Astrocyte (in vitro differentiated cells and primary cell): ENCODE measurements around the gene GLO1. TPM values are rescaled to one million over a fixed set of nuclear protein-coding genes. Genes with fewer than 3 reads are reported as not detected.

Experiments
- DNase-seq: peaks from one replicate; pipeline ENCODE4 v3.0.0-alpha.2; 2010; ENCODE audit warnings: low read depth
- FAIRE-seq: peaks from 2 replicates; lab custom pipeline; 2011; peaks lifted over from hg19 to GRCh38; lab: Jason Lieb, UNC
- H2AFZ ChIP-seq: 2 replicates; pipeline ENCODE4 v1.6.0; 2012; ENCODE audit warnings: low read depth, low read length, inconsistent platforms
- H3K27ac ChIP-seq: 2 replicates; pipeline ENCODE4 v1.5.1; 2011; ENCODE audit warnings: low read depth, low read length, inconsistent platforms
- H3K27me3 ChIP-seq: 2 replicates; pipeline ENCODE4 v1.6.0; 2011; ENCODE audit warnings: low read length, inconsistent platforms; ENCODE audit not compliant: insufficient read depth
- H3K36me3 ChIP-seq: 2 replicates; pipeline ENCODE4 v1.5.1; 2011; ENCODE audit warnings: low read length, inconsistent platforms; ENCODE audit not compliant: insufficient read depth
- H3K4me1 ChIP-seq: 2 replicates; pipeline ENCODE4 v1.5.1; 2011; ENCODE audit warnings: low read length, inconsistent platforms; ENCODE audit not compliant: insufficient read depth
- H3K4me2 ChIP-seq: 2 replicates; pipeline ENCODE4 v1.6.0; 2012; ENCODE audit warnings: low read length, inconsistent platforms
- H3K4me3 ChIP-seq: 2 replicates; pipeline ENCODE4 v1.5.1; 2011; ENCODE audit warnings: low read depth, mild to moderate bottlenecking, low read length, inconsistent platforms; ENCODE audit not compliant: insufficient read depth
- H3K79me2 ChIP-seq: 2 replicates; pipeline ENCODE4 v1.6.0; 2012; ENCODE audit warnings: mild to moderate bottlenecking, low read length, inconsistent platforms; ENCODE audit not compliant: insufficient read depth
- H3K9ac ChIP-seq: 2 replicates; pipeline ENCODE4 v1.6.0; 2012; ENCODE audit warnings: mild to moderate bottlenecking, low read length, inconsistent platforms
- H3K9me3 ChIP-seq: 2 replicates; pipeline ENCODE4 v1.5.1; 2012; ENCODE audit warnings: low read depth, mild to moderate bottlenecking, low read length, inconsistent platforms; ENCODE audit not compliant: insufficient read depth
- H4K20me1 ChIP-seq: 2 replicates; pipeline ENCODE4 v1.6.0; 2012; ENCODE audit warnings: low read length, inconsistent platforms; ENCODE audit not compliant: insufficient read depth
- H3K27ac Mint-ChIP-seq: one replicate; pipeline ENCODE4 v1.8.0; 2021; ENCODE audit warnings: mild to moderate bottlenecking, mixed read lengths; ENCODE audit not compliant: unreplicated experiment
- H3K27me3 Mint-ChIP-seq: one replicate; pipeline ENCODE4 v1.8.0; 2021; ENCODE audit warnings: low read depth, mixed read lengths; ENCODE audit not compliant: unreplicated experiment
- H3K36me3 Mint-ChIP-seq: one replicate; pipeline ENCODE4 v1.8.0; 2021; ENCODE audit warnings: low read depth, mixed read lengths; ENCODE audit not compliant: unreplicated experiment
- H3K4me1 Mint-ChIP-seq: one replicate; pipeline ENCODE4 v1.8.0; 2021; ENCODE audit warnings: low read depth, mixed read lengths; ENCODE audit not compliant: unreplicated experiment
- H3K4me3 Mint-ChIP-seq: one replicate; pipeline ENCODE4 v1.8.0; 2021; ENCODE audit warnings: mild to moderate bottlenecking, moderate library complexity, mixed read lengths; ENCODE audit not compliant: unreplicated experiment
- H3K9me3 Mint-ChIP-seq: one replicate; pipeline ENCODE4 v1.8.0; 2021; ENCODE audit warnings: mild to moderate bottlenecking, mixed read lengths; ENCODE audit not compliant: unreplicated experiment
- EZH2 ChIP-seq: IDR thresholded peaks from 2 replicates; pipeline ENCODE4 v1.6.1; 2012; ENCODE audit warnings: mild to moderate bottlenecking, low read length, inconsistent platforms; ENCODE audit not compliant: insufficient read depth
- total RNA-seq: library from RNA; stranded (reverse); gene quantifications from 2 replicates; pipeline ENCODE4 v1.2.1, GENCODE V29; 2021
- TF ChIP-seq, protein P1 (sequence below): IDR thresholded peaks from 2 replicates; pipeline ENCODE4 v1.5.1; 2011; ENCODE audit warnings: low read depth, mild to moderate bottlenecking, inconsistent platforms, low read length, moderate library complexity; ENCODE audit not compliant: insufficient read depth

Gene GLO1
- total RNA-seq, 1 donor from 2014 or later = 172 TPM

DNA sequence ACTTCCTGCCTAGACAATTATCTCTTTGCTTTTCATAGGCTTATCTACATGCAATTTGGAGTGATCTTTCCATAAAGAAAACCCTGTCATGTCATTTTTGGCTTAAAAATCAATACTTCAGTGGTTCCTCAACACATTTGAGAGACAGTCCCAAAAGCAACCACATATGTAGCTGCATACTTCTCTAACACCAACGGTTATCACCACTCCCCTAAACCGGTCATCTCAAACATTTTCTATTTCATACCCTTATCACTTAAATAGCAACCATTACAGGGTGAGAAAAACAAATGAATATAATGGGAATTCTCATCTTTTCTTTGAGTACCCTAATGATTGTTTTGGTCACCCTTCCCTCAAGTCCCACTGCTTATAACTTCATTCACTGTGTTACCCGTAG is 5.1 kb downstream of the GLO1 start:
- H3K27me3 Mint-ChIP-seq = no peaks in the 10 kb centered on the region
- Histone ChIP-seq H3K27ac (no peak overlapping the region), H3K36me3 (no peaks in the 10 kb centered on the region), H3K9me3 (peaks cover 3% of the 10 kb centered on the region), H3K4me3 (no peak overlapping the region), H3K79me2 (peaks cover 86% of the 10 kb centered on the region), H3K27me3 (no peaks in the 10 kb centered on the region), H3K4me2 (no peak overlapping the region), H3K4me1 (peaks cover 5% of the 10 kb centered on the region), H4K20me1 (peaks cover 50% of the 10 kb centered on the region), H2AFZ (no peak overlapping the region), H3K9ac (no peak overlapping the region)
- H3K9me3 Mint-ChIP-seq = peaks cover 9% of the 10 kb centered on the region
- no peak overlapping the region for H3K27ac Mint-ChIP-seq
- H3K4me1 Mint-ChIP-seq = no peaks in the 10 kb centered on the region
- FAIRE-seq (no peak), DNase-seq (no peak)
- TF ChIP-seq, protein P1, sequence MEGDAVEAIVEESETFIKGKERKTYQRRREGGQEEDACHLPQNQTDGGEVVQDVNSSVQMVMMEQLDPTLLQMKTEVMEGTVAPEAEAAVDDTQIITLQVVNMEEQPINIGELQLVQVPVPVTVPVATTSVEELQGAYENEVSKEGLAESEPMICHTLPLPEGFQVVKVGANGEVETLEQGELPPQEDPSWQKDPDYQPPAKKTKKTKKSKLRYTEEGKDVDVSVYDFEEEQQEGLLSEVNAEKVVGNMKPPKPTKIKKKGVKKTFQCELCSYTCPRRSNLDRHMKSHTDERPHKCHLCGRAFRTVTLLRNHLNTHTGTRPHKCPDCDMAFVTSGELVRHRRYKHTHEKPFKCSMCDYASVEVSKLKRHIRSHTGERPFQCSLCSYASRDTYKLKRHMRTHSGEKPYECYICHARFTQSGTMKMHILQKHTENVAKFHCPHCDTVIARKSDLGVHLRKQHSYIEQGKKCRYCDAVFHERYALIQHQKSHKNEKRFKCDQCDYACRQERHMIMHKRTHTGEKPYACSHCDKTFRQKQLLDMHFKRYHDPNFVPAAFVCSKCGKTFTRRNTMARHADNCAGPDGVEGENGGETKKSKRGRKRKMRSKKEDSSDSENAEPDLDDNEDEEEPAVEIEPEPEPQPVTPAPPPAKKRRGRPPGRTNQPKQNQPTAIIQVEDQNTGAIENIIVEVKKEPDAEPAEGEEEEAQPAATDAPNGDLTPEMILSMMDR = no peak
- no peak for TF ChIP-seq EZH2
- H3K4me3 Mint-ChIP-seq = no peak overlapping the region
- peaks cover 18% of the 10 kb centered on the region for H3K36me3 Mint-ChIP-seq

DNA sequence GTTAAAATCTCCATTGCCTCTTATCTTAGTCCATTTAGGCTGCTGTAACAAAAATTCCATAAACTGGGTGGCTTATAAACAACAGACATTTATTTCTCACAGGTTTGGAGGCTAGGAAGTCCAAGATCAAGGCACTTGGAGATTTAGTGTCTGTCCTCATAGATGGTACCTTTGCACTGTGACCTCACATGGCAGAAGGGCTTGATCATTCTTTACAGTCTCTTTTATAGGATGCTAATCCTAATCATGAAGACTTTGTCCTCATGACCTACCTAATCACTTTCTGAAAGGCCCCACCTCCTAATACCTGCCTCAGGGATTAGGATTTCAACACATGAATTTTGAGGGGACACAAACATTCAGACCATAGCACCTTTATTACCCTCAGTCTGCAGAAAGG is 6.6 kb downstream of the GLO1 start:
- Mint-ChIP-seq H3K27me3 (no peaks in the 10 kb centered on the region), H3K27ac (no peak overlapping the region), H3K36me3 (peaks cover 18% of the 10 kb centered on the region), H3K4me3 (no peak overlapping the region), H3K4me1 (no peaks in the 10 kb centered on the region), H3K9me3 (peaks cover 9% of the 10 kb centered on the region)
- H3K27me3 ChIP-seq = no peaks in the 10 kb centered on the region
- no peaks in the 10 kb centered on the region for H3K4me1 ChIP-seq
- FAIRE-seq = no peak
- H2AFZ ChIP-seq = no peak overlapping the region
- H3K4me3 ChIP-seq = no peak overlapping the region
- H3K27ac ChIP-seq = no peak overlapping the region
- peaks cover 87% of the 10 kb centered on the region for H3K79me2 ChIP-seq
- no peak overlapping the region for H3K4me2 ChIP-seq
- no peak overlapping the region for H3K9ac ChIP-seq
- peaks cover 3% of the 10 kb centered on the region for H3K9me3 ChIP-seq
- no peak for DNase-seq
- no peaks in the 10 kb centered on the region for H3K36me3 ChIP-seq
- TF ChIP-seq EZH2 = no peak
- TF ChIP-seq, protein P1 = no peak
- peaks cover 56% of the 10 kb centered on the region for H4K20me1 ChIP-seq

DNA sequence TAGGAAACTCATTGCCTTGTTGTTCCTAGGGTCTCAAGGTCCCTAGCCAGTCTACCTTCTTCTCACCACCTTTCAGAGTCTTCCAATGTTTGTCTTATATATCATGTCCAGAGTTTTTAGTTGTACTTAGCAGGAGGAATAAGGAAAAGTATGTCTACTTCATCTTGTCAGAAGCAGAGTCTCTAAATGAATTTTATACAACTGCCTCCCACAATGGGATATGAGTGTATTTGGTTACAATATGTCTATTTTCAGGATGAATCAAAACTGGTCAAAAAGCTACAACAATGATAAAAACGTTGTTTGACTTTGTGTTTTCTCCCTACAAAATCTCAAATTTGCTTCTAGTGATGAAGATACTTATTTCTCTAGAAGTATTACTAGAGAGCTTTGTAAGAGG is 7.0 kb downstream of the GLO1 start:
- no peaks in the 10 kb centered on the region for H3K4me1 ChIP-seq
- Mint-ChIP-seq H3K36me3 (peaks cover 18% of the 10 kb centered on the region), H3K4me1 (no peaks in the 10 kb centered on the region), H3K4me3 (no peak overlapping the region), H3K27ac (no peak overlapping the region), H3K9me3 (peaks cover 9% of the 10 kb centered on the region), H3K27me3 (no peaks in the 10 kb centered on the region)
- H3K79me2 ChIP-seq = peaks cover 84% of the 10 kb centered on the region
- DNase-seq (no peak), FAIRE-seq (no peak)
- no peak overlapping the region for H3K9ac ChIP-seq
- no peaks in the 10 kb centered on the region for H3K27me3 ChIP-seq
- H4K20me1 ChIP-seq = peaks cover 55% of the 10 kb centered on the region
- no peak overlapping the region for H3K4me2 ChIP-seq
- no peaks in the 10 kb centered on the region for H3K36me3 ChIP-seq
- H3K4me3 ChIP-seq = no peak overlapping the region
- H3K27ac ChIP-seq = no peak overlapping the region
- no peak for TF ChIP-seq EZH2
- TF ChIP-seq, protein P1 = no peak
- peaks cover 3% of the 10 kb centered on the region for H3K9me3 ChIP-seq
- H2AFZ ChIP-seq = no peak overlapping the region
